Measurements from ENCODE around the gene PPP1R12C. TPM values are rescaled to one million over a fixed set of nuclear protein-coding genes. Genes with fewer than 3 reads are reported as not detected.

The PPP1R12C gene
- total RNA-seq, 4 donors from 2014 or later = 101 to 350 (median 154) TPM

DNA sequence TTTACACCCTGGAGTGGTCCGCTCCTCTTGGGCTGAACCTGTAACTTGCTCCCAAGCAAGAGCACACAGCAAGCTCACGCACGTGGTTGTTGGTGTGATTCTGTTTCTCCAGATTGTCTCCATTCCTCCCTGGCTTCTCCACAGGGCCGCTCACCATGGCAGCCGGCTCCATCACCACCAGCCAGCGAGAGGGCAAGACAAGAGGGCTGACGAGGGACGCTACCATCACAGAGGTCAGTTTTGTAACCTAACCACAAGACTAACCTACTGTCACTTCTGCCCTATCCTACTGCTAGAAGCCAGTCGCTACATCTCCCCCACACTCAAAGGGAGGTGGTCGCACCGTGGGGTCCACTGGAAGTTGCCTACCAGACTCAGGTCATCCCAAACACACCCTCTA is 74.7 kb downstream of the PPP1R12C start:
- Histone ChIP-seq H3K4me3 (no peak overlapping the region), H3K36me3 (peaks cover 0 to 38% (median 21%) of the 10 kb centered on the region in 4 donors), H3K9me3 (no peaks in the 10 kb centered on the region), H3K27me3 (no peaks in the 10 kb centered on the region), H3K4me1 (no peaks in the 10 kb centered on the region), H3K27ac (no peak overlapping the region)
- 75 to 88% methylated on average over 2 to 11 of the region's 11 CpGs for WGBS, 2 donors (ENCODE audit: low coverage in 1 of 2)
- in situ Hi-C loops (cut with MboI; ENCODE audit: low pct_ligation_motif_present in 1 of 4, low pct_unique_long_range_greater_than_20kb in 1 of 4, low sequenced_read_pairs in 3 of 4) (no loop called here), intact Hi-C loops (cut with DNase I; ENCODE audit: low total_unique reads) (no loop called here)
- no peak for DNase-seq
- TF ChIP-seq CTCF (IDR thresholded peaks at IDR 0.05) (no peak), EP300 (IDR thresholded peaks at IDR 0.05; ENCODE audit: low read depth) (no peak), POLR2AphosphoS5 (IDR thresholded peaks at IDR 0.05) (no peak), POLR2A (IDR thresholded peaks at IDR 0.05) (no peak)

- Histone ChIP-seq H3K9me3 (no peaks in the 10 kb centered on the region), H3K27ac (no peak overlapping the region), H3K27me3 (no peaks in the 10 kb centered on the region), H3K4me1 (no peaks in the 10 kb centered on the region), H3K4me3 (no peak overlapping the region), H3K36me3 (peaks cover 0 to 34% (median 19%) of the 10 kb centered on the region in 4 donors)
- intact Hi-C loops (cut with DNase I; ENCODE audit: low total_unique reads) = no loop called here
- in situ Hi-C loops (cut with MboI; ENCODE audit: low pct_ligation_motif_present in 1 of 4, low pct_unique_long_range_greater_than_20kb in 1 of 4, low sequenced_read_pairs in 3 of 4) = no loop called here
- WGBS, 2 donors (ENCODE audit: low coverage in 1 of 2) = 70 to 90% methylated on average over 4 to 9 of the region's 9 CpGs
- TF ChIP-seq POLR2A (IDR thresholded peaks at IDR 0.05) (no peak), POLR2AphosphoS5 (IDR thresholded peaks at IDR 0.05) (no peak), CTCF (IDR thresholded peaks at IDR 0.05) (no peak), EP300 (IDR thresholded peaks at IDR 0.05; ENCODE audit: low read depth) (no peak)
- no peak for DNase-seq
Observed at GRCh38 chr19:55042344-55042678, 75.1 kb downstream of the PPP1R12C start.

GRCh38 chr19:55041627-55042343 is 75.7 kb downstream of the PPP1R12C start:
- no peak for DNase-seq
- peaks cover 0 to 29% (median 17%) of the 10 kb centered on the region in 4 donors for H3K36me3 ChIP-seq
- intact Hi-C loops (cut with DNase I; ENCODE audit: low total_unique reads) = no loop called here
- TF ChIP-seq POLR2AphosphoS5 (IDR thresholded peaks at IDR 0.05) (no peak), POLR2A (IDR thresholded peaks at IDR 0.05) (no peak), EP300 (IDR thresholded peaks at IDR 0.05; ENCODE audit: low read depth) (no peak), CTCF (IDR thresholded peaks at IDR 0.05) (no peak)
- H3K9me3 ChIP-seq = no peaks in the 10 kb centered on the region
- H3K27ac ChIP-seq = no peak overlapping the region
- no peaks in the 10 kb centered on the region for H3K27me3 ChIP-seq
- H3K4me1 ChIP-seq = no peaks in the 10 kb centered on the region
- no peak overlapping the region for H3K4me3 ChIP-seq
- in situ Hi-C loops (cut with MboI; ENCODE audit: low pct_ligation_motif_present in 1 of 4, low pct_unique_long_range_greater_than_20kb in 1 of 4, low sequenced_read_pairs in 3 of 4) = no loop called here
- WGBS, 2 donors (ENCODE audit: low coverage in 1 of 2) = 73 to 81% methylated on average over 10 to 30 of the region's 30 CpGs

GRCh38 chr19:55041244-55041626 is 76.2 kb downstream of the PPP1R12C start:
- DNase-seq = no peak
- intact Hi-C loops (cut with DNase I; ENCODE audit: low total_unique reads) = no loop called here
- in situ Hi-C loops (cut with MboI; ENCODE audit: low pct_ligation_motif_present in 1 of 4, low pct_unique_long_range_greater_than_20kb in 1 of 4, low sequenced_read_pairs in 3 of 4) = no loop called here
- Histone ChIP-seq H3K4me3 (no peak overlapping the region), H3K27me3 (no peaks in the 10 kb centered on the region), H3K4me1 (no peaks in the 10 kb centered on the region), H3K9me3 (no peaks in the 10 kb centered on the region), H3K27ac (no peak overlapping the region), H3K36me3 (peaks cover 0 to 23% (median 14%) of the 10 kb centered on the region in 4 donors)
- WGBS, 2 donors (ENCODE audit: low coverage in 1 of 2) = 80 to 88% methylated on average over 1 to 10 of the region's 10 CpGs
- no peak for TF ChIP-seq POLR2AphosphoS5 (IDR thresholded peaks at IDR 0.05)
- no peak for TF ChIP-seq CTCF (IDR thresholded peaks at IDR 0.05)
- TF ChIP-seq POLR2A (IDR thresholded peaks at IDR 0.05) = no peak
- no peak for TF ChIP-seq EP300 (IDR thresholded peaks at IDR 0.05; ENCODE audit: low read depth)

Small RNA genes within 50 kb of the gene (small RNA-seq; reads per million reads assigned to genes)
- gene MIR7975 (0 reads per million in 4 donors), gene RF01210 (0 reads per million in 4 donors)

Other genes with a start within 250 kb of the PPP1R12C start
- gene FCAR, start 243.4 kb downstream of the PPP1R12C start, total RNA-seq = not detected
- 1 to 10 TPM in 1 of 4 donors, under 1 TPM in 1, not detected in 2; 0.41 to 1.9 TPM for gene NCR1, start 211.5 kb downstream of the PPP1R12C start, total RNA-seq
- gene NLRP7, start 170.1 kb downstream of the PPP1R12C start, total RNA-seq = not detected
- gene NLRP2, start 151.3 kb downstream of the PPP1R12C start, total RNA-seq = 10 to 100 TPM in 3 of 4 donors, 1 to 10 TPM in 1; 3.2 to 39.6 (median 16.7) TPM
- under 1 TPM in 2 of 4 donors, not detected in 2; 0.68 to 1.00 TPM for gene GP6, start 79.4 kb downstream of the PPP1R12C start, total RNA-seq
- gene RDH13, start 54.5 kb downstream of the PPP1R12C start, total RNA-seq = 100 to 1,000 TPM in 1 of 4 donors, 10 to 100 TPM in 3; 28.4 to 125 (median 61.7) TPM
- 100 to 1,000 TPM in 1 of 4 donors, 10 to 100 TPM in 3; 28.7 to 115 (median 49.1) TPM for gene EPS8L1, start 41.8 kb downstream of the PPP1R12C start, total RNA-seq
- 1 to 10 TPM in 2 of 4 donors, not detected in 2; 1.6 to 4.1 TPM for gene TNNT1, start 31.6 kb upstream of the PPP1R12C start, total RNA-seq
- not detected for gene TNNI3, start 40.1 kb upstream of the PPP1R12C start, total RNA-seq
- gene DNAAF3, start 49.0 kb upstream of the PPP1R12C start, total RNA-seq = under 1 TPM in 2 of 4 donors, not detected in 2; 0.40 to 0.41 TPM
- 1 to 10 TPM in 1 of 4 donors, under 1 TPM in 2, not detected in 1; 0.48 to 9.6 (median 0.96) TPM for gene SYT5, start 62.7 kb upstream of the PPP1R12C start, total RNA-seq
- 100 to 1,000 TPM in 2 of 4 donors, 10 to 100 TPM in 2; 31.2 to 176 (median 102) TPM for gene PTPRH, start 91.9 kb upstream of the PPP1R12C start, total RNA-seq
- gene TMEM86B, start 111.1 kb upstream of the PPP1R12C start, total RNA-seq = 10 to 100 TPM in 1 of 4 donors, 1 to 10 TPM in 3; 2.0 to 40.8 (median 4.4) TPM
- 10 to 100 TPM; 51.3 to 91.5 (median 60.7) TPM for gene PPP6R1, start 141.4 kb upstream of the PPP1R12C start, total RNA-seq
- gene HSPBP1, start 162.5 kb upstream of the PPP1R12C start, total RNA-seq = 10 to 100 TPM in 3 of 4 donors, 1 to 10 TPM in 1; 4.5 to 98.7 (median 27.0) TPM
- 10 to 100 TPM in 1 of 4 donors, 1 to 10 TPM in 3; 1.4 to 17.6 (median 4.7) TPM for gene BRSK1, start 166.4 kb upstream of the PPP1R12C start, total RNA-seq
- gene TMEM150B, start 207.7 kb upstream of the PPP1R12C start, total RNA-seq = 100 to 1,000 TPM in 1 of 4 donors, 10 to 100 TPM in 3; 26.5 to 135 (median 57.4) TPM
- gene KMT5C, start 222.2 kb upstream of the PPP1R12C start, total RNA-seq = 10 to 100 TPM; 27.8 to 80.8 (median 31.3) TPM
- gene COX6B2, start 237.1 kb upstream of the PPP1R12C start, total RNA-seq = 10 to 100 TPM in 3 of 4 donors, 1 to 10 TPM in 1; 4.0 to 58.7 (median 21.0) TPM
- not detected for gene GARIN5B, start 245.6 kb upstream of the PPP1R12C start, total RNA-seq

All from transverse colon (tissue), 4 donors.